Epithelial cell of prostate (primary cell): Measurements from ENCODE around the gene HINT2.
A peak's percentile ranks its signal among the peaks of the same experiment; 100 is the strongest.

Source experiments
- DNase-seq: peaks from one replicate; pipeline ENCODE4 v3.0.0-alpha.2; 2011; ENCODE audit warnings: low read depth, low spot score
- H3K27ac ChIP-seq: fragments of 450-650 bp; 2 replicates; pipeline ENCODE4 v1.5.1; 2017; ENCODE audit warnings: mild to moderate bottlenecking

Gene HINT2

GRCh38 chr9:35842020-35842745 lies 27.3 kb upstream of the HINT2 start:
- no peak for DNase-seq
- H3K27ac ChIP-seq, result no peak overlapping the region

- DNase-seq, result no peak
- no peak overlapping the region for H3K27ac ChIP-seq
Observed at GRCh38 chr9:35841645-35841900, 26.7 kb upstream of the HINT2 start.

GRCh38 chr9:35840881-35841644 lies 26.2 kb upstream of the HINT2 start:
- no peak for DNase-seq
- H3K27ac ChIP-seq, result no peak overlapping the region

- H3K27ac ChIP-seq, result no peak overlapping the region
- DNase-seq, result no peak
Observed at GRCh38 chr9:35839926-35840325, 25.1 kb upstream of the HINT2 start.

GRCh38 chr9:35836595-35836994 lies 21.8 kb upstream of the HINT2 start:
- DNase-seq, result no peak
- H3K27ac ChIP-seq, result no peak overlapping the region

GRCh38 chr9:35835766-35836165 lies 20.9 kb upstream of the HINT2 start:
- no peak overlapping the region for H3K27ac ChIP-seq
- DNase-seq, result no peak

GRCh38 chr9:35835216-35835632 lies 20.4 kb upstream of the HINT2 start:
- DNase-seq, result no peak

GRCh38 chr9:35834260-35835215 lies 19.7 kb upstream of the HINT2 start:
- no peak for DNase-seq
- peak overlapping the region; percentile 68 for H3K27ac ChIP-seq

More at GRCh38 chr9:35835216-35835632, 20.4 kb upstream of the HINT2 start:
- H3K27ac ChIP-seq, result no peak overlapping the region

- DNase-seq, result no peak
- H3K27ac ChIP-seq, result peak overlapping the region; percentile 68
Observed at GRCh38 chr9:35832814-35833213, 18.0 kb upstream of the HINT2 start.

GRCh38 chr9:35831040-35831439 lies 16.2 kb upstream of the HINT2 start:
- DNase-seq, result no peak

GRCh38 chr9:35829764-35830096 lies 14.9 kb upstream of the HINT2 start:
- no peak overlapping the region for H3K27ac ChIP-seq

More at GRCh38 chr9:35831040-35831439, 16.2 kb upstream of the HINT2 start:
- no peak overlapping the region for H3K27ac ChIP-seq

GRCh38 chr9:35829084-35829763 lies 14.4 kb upstream of the HINT2 start, which contains the start of gene TMEM8B:
Gene TMEM8B (plus strand): TSS chr9:35829228. CDS start chr9:35829448, 220 bp downstream.
- no peak within 1 kb of the TSS for H3K27ac ChIP-seq
- DNase-seq, result no peak

More at GRCh38 chr9:35829764-35830096, 14.9 kb upstream of the HINT2 start:
- DNase-seq, result no peak

GRCh38 chr9:35828716-35829083 lies 13.9 kb upstream of the HINT2 start, which contains the start of gene FAM221B:
Gene FAM221B (minus strand): TSS chr9:35828732. CDS start chr9:35826161, 2,571 bp downstream.
- no peak within 1 kb of the TSS for H3K27ac ChIP-seq
- DNase-seq, result no peak

- no peak for DNase-seq
- no peak overlapping the region for H3K27ac ChIP-seq
Observed at GRCh38 chr9:35827486-35827885, 12.6 kb upstream of the HINT2 start.

- H3K27ac ChIP-seq, result peak overlapping the region; percentile 49
- no peak for DNase-seq
Observed at GRCh38 chr9:35826071-35826701, 11.3 kb upstream of the HINT2 start.

GRCh38 chr9:35822926-35823325 lies 8.1 kb upstream of the HINT2 start:
- DNase-seq, result no peak
- no peak overlapping the region for H3K27ac ChIP-seq

- no peak for DNase-seq
- no peak overlapping the region for H3K27ac ChIP-seq
Observed at GRCh38 chr9:35820076-35820475, 5.2 kb upstream of the HINT2 start.

GRCh38 chr9:35818341-35818740 lies 3.5 kb upstream of the HINT2 start:
- H3K27ac ChIP-seq, result no peak overlapping the region
- no peak for DNase-seq

GRCh38 chr9:35816708-35817107 lies 1.9 kb upstream of the HINT2 start:
- no peak overlapping the region for H3K27ac ChIP-seq
- no peak for DNase-seq
